ENCODE data around the gene TCP11X1.
"Not testable (repeated sequence)": the region's sequence is repeated elsewhere in the genome, so short reads cannot be mapped to it uniquely, and the experiment has no call there.

DNA sequence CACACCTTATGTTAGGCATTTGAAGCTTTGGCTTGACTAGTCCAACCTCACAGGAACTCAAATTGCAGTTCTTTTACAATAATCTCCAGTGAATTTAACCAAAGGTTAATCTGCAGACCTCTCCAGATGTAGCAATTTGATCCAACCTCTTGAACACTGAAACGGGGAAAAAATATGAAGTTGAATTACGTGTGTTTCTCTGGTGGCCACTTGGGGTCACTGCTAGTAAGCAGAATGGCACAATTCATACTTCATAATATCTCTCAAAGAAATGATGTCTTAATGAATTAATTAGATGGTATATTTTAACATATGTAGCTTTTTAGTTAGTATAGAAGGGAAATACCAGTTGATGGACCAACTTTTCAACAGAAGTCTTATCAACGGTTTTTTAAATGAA lies 1.4 kb downstream of the TCP11X1 start:
- not testable (repeated sequence) for TF ChIP-seq CTCF (IDR thresholded peaks at IDR 0.05 in 8 of 11, conservative IDR thresholded peaks at IDR 0.05 in 3 of 11); POLR2A (IDR thresholded peaks at IDR 0.05); POLR2AphosphoS5 (IDR thresholded peaks at IDR 0.05)
